NCI-H1417 treated with DMSO at 0.1 percent for 48 hours (cell line): ENCODE results near the gene UBE2E2.
"Not testable (repeated sequence)": the region's sequence is repeated elsewhere in the genome, so short reads cannot be mapped to it uniquely, and the experiment has no call there.

ENCODE experiments used
- DNase-seq: peaks from one replicate; lab custom pipeline; 2025; lab: John Stamatoyannopoulos, UW

UBE2E2 gene

DNA sequence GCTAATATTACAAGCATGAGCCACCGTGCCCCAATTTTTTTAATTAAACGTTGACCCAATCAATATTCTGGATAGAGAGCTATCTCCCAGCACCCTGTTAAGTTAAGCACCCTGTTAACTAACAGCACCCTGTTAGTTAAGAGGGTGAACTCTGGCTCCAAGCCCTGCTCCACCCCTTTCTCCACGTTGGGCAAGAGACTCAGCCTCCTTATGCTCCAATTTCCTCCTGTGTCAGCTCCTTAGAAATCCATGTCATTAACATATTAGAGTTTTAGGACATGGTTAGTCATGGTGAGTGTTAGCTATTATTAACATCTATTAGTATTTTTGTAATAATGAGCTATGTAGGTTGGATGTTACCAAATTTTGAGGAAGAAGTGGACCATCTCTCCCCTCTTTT, 385.4 kb downstream of the UBE2E2 start:
- no peak for DNase-seq

- no peak for DNase-seq
Observed at GRCh38 chr3:23589602-23590001, 386.5 kb downstream of the UBE2E2 start.

DNA sequence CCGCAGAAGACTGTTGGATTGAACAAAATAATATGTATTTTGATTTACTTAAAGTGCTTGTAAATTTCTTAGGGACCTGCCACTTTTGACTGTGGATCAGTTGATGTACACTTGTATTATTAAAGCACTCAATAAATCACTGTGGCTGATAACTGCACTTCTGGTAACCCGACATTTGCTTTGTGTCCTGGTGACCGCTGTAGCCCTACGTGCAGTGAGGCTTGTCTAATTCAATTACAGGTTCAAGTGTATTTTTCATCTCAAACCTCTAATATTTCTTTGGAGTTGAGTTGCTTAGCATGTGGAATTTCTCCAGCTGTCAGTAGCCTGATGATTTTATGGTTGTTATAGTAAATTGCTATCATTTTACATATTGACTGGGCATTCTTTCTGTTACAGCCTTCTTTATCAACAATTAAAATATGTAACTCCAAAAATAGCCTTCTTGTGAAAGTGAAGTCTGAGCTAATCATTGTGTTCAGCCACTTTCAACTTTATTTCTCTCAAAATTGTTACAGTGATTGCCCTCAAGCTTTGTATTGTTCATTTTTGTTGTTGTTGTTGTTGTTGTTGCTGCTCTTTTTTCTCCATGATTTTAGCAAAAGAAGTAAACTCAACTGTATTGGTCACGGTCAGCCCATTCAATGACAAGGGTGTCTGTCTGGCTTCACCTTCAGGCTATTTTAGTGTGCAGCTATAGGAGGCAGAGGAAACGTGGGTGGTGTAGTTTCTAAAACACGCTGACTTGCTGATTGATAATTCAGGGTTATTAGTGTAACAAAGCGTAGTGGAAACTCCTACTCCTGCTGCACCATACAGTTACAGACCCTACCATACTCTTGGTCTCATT, 387.5 kb downstream of the UBE2E2 start:
- DNase-seq = no peak

GRCh38 chr3:23591374-23591773, 388.2 kb downstream of the UBE2E2 start:
- DNase-seq = no peak

DNA sequence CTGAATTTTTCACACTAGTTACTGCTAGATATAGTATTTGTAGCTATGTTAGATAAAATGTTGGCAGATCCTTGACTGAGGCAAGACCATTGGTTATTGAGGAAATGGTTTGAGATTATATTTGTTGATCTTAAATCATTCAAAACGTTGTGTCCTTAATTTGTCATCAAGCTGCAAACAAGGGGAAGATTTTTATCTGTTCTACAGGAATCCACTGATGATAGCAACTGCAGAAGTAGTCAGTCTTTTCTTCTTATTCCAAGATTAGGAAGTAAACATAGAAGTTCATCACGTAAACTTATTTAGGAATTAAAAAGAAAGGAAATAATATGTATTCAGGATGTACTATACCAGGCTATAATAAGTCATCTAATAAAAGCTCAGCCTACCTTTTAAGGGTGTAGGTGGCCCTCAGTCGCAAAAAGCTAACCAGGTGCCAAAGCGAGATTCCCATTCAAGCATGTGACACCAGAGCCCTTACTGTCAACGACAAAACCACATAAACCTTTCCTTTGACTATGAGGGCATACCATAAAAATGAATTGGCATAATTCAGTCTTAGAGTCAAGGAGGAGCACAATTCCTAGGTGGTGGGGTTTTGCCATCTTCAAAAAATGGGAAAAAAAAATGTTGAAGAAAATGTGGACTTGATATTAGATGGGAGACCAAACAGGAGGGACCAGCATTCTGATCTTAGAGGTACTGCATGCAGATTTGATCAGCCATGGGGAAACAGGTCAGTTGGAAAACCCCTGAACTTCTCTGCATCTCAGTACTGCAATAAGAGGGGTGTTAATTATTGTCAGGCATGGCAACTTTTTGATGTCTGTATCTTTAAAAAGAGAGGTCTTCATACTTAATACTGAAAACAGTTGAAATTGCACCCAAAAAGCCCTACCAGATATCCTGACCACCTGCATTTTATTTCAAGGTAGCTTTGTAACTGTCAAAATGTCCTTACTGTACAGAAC, 390.1 kb downstream of the UBE2E2 start:
- DNase-seq = no peak

- no peak for DNase-seq
Observed at GRCh38 chr3:23594066-23594465, 390.9 kb downstream of the UBE2E2 start.

GRCh38 chr3:23594894-23595670, 392.0 kb downstream of the UBE2E2 start:
- no peak for DNase-seq

GRCh38 chr3:23595851-23596250, 392.7 kb downstream of the UBE2E2 start:
- DNase-seq = no peak

DNA sequence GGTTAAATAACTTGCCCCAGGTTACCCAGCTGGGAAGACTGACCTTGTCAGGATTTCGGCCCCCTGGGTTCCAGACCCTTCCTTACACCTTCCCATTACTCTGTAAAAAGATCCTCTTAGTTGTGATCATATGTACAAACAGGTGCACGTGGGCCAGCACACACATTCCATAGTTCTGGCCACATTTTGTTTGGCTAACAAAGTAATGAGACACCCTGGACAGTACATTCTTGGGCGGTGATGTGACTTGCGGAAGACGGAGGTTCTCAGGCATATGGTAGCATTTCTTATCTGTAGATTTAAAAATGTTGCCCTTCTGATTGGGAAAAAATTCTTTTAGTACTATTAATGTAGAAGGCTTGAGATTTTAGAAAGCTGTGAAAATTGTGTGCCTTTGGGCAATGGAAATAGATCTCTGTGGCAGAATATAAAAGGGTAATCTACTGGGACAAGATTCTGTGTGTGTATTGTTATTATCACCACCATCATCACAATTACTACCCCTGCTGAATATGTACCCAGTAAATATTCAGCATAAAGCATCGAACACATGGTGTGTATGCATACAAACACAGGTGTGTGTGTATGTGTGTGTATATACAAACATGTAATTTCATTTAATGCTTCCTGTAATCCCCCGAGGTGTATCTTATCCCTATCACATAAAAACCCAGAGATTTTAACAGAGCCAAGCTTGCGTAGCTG, 397.2 kb downstream of the UBE2E2 start:
- no peak for DNase-seq

GRCh38 chr3:23601091-23601822, 398.1 kb downstream of the UBE2E2 start:
- no peak for DNase-seq

DNA sequence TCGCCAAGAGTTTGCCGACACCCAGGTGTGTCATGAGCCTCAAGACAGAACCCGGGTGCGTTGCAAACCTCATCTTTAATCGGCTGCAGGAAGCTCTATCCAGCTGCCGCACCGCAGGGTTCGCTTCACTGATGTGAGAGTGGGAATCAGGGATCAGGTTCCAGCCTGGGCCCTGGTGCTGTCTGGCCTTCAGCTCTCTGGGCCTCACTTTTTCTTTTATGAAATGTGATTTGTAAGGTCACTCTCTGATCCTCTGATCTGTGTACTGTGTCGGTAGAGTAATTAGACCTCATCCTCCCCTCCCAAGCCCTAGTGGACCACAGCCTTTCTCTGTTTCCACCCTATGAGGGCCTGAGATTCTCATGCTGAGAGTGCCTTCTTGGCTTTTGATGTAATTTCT, 399.8 kb downstream of the UBE2E2 start:
- no peak for DNase-seq

GRCh38 chr3:23607184-23607847, 404.2 kb downstream of the UBE2E2 start:
- DNase-seq = no peak

DNA sequence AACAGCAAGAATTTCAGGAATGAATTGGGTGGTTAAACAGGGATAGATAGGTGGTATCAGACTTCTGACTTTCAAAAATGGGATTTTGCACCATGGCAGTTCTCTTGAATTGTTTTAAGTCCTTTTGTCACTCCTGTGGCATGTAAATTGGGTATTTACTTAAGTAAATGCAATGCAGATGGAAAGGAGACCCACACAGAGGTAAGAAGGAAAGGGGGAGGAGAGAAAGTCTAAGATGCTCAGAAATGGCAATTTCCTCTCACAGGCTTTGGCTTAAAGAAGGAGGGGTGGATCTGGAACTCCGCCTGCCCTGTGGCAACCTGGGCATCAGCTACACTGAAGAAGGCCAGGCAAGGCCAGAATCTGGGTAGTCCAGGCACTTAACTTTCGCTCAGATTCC, 405.5 kb downstream of the UBE2E2 start:
- DNase-seq = no peak

DNA sequence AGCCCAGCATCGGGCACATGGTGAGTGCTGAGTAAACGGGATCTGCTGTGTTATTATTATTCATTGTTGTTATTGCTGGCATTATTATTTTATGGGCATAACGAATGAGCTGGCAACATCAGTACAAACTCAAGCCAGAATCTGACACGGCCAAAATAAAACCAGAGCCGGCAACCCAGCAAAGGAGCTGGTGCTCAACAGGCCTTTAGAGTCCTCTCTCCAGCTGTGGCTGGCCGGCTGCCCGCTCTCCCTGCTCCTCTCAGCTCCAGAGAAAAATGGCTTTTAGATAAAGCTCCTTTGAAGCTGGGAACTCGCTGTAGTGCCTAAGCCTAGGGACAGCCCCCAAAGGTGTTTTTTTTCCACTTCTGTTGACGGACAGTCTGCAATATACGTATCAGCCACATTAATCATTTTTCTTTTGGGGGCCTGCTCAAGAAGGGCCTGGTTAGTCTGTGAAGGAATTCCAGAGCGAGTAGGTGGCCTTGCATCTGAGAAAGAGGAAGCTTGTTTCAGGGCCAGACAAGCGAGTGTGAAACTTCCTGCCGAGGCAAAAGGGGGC, 408.7 kb downstream of the UBE2E2 start:
- no peak for DNase-seq

DNA sequence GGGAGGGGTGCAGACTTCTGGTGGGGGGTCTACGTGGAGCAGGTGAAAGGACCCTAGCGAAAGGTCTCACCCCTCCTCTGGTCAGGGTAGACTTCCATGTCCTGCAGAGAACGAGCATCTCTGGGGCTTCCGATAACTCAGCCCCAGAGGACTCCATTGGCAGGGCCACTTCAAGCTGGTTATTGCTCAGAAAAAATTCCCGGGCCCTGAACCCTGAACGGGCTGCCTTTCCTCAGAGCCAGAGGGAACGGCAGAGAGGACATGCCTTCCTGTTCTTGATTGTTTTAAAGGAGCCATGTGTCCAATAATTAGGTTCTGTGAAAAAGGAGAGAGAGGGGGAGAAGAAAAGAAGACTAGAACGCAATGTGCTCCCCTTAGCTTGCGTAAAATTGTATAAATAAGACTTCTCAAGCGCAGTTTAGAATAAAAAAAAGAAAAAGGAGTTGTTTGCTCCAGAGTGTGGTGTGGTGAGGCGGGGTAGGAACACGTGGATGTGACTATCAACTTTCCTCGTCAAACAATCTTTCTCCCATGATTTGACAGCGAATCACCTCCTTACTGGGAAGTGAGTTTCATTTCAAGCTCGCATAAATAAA, 409.3 kb downstream of the UBE2E2 start:
- no peak for DNase-seq

- no peak for DNase-seq
Observed at GRCh38 chr3:23615068-23615467, 411.9 kb downstream of the UBE2E2 start.

- DNase-seq = not testable (repeated sequence)
Observed at GRCh38 chr3:23618475-23618874, 415.3 kb downstream of the UBE2E2 start.

GRCh38 chr3:23619705-23620637, 416.8 kb downstream of the UBE2E2 start:
- no peak for DNase-seq
